Thymus (tissue), 11 donors: ENCODE data around the gene IL1RAPL1. TPM values are rescaled to one million over a fixed set of nuclear protein-coding genes. Genes with fewer than 3 reads are reported as not detected.
"Not testable (repeated sequence)": the region's sequence is repeated elsewhere in the genome, so short reads cannot be mapped to it uniquely, and the experiment has no call there.

Experiments
- DNase-seq, 9 donors: peaks; one replicate each; pipeline ENCODE4 v3.0.0-alpha.2; 2013; ENCODE audit warnings: low spot score in 9 of 9, low read depth in 6 of 9, missing footprints in 1 of 9
- H3K27ac ChIP-seq, 2 donors: one replicate each; pipeline ENCODE4 v1.5.1; 2013; ENCODE audit warnings: control low read depth in 1 of 2, low read depth in 1 of 2, low read length in 1 of 2, mild to moderate bottlenecking in 1 of 2, moderate library complexity in 1 of 2
- H3K27me3 ChIP-seq, 2 donors: one replicate each; pipeline ENCODE4 v1.5.1; 2013; ENCODE audit warnings: low read length in 1 of 2; ENCODE audit not compliant: control insufficient read depth in 2 of 2, insufficient read depth in 1 of 2
- H3K36me3 ChIP-seq, 2 donors: one replicate each; pipeline ENCODE4 v1.5.1; 2013; ENCODE audit warnings: low read length in 1 of 2, mild to moderate bottlenecking in 1 of 2, moderate library complexity in 1 of 2; ENCODE audit not compliant: control insufficient read depth in 2 of 2, insufficient read depth in 2 of 2
- H3K4me1 ChIP-seq, 2 donors: one replicate each; pipeline ENCODE4 v1.5.1; 2013; ENCODE audit warnings: low read length in 2 of 2; ENCODE audit not compliant: control insufficient read depth in 2 of 2, insufficient read depth in 2 of 2
- H3K4me3 ChIP-seq, 2 donors: one replicate each; pipeline ENCODE4 v1.5.1; 2013; ENCODE audit warnings: low read length in 2 of 2, control low read depth in 1 of 2, mild to moderate bottlenecking in 1 of 2
- H3K9me3 ChIP-seq, 2 donors: one replicate each; pipeline ENCODE4 v1.5.1; 2013; ENCODE audit warnings: low read length in 1 of 2, mild to moderate bottlenecking in 1 of 2; ENCODE audit not compliant: control insufficient read depth in 2 of 2, insufficient read depth in 1 of 2
- WGBS: extraction: QIAGEN DNeasy Blood & Tissue Kit; methylation state at CpG from one replicate; pipeline ENCODE4 v1.1.7; 2013; 5-methylcytosine and 5-hydroxymethylcytosine counted together
- polyA plus RNA-seq: library from polyadenylated mRNA; stranded (reverse); fragments of 200-250 nt; gene quantifications from one replicate; pipeline ENCODE4 v1.2.3, GENCODE V29; 2013
- total RNA-seq: library from RNA; stranded (reverse); fragments of 120-200 nt; gene quantifications from one replicate; pipeline ENCODE4 v1.2.4, GENCODE V29; 2013
- donor health status: healthy.

Gene IL1RAPL1
- total and polyA plus RNA-seq, 2 donors = 0.02 to 0.33 TPM

DNA sequence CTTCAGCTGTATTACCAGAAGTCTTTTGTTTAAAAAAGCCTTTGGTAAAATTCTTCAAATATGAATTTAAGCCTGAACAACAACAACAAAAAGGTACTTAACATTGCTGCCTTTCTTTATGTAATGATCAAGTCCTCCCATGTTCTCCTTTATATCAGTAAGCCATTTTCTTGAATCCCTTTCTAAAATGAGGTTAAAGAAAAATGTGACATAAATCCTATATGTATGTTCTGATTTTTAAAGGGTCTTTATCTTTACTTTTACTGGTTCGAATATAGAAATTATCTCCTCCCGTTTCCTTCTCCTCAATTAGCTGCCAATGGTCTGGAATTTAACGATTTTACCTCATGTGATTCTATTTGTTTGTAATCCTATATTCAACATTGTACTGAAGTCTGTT is 522.8 kb downstream of the IL1RAPL1 start:
- H3K4me3 ChIP-seq = no peak overlapping the region

DNA sequence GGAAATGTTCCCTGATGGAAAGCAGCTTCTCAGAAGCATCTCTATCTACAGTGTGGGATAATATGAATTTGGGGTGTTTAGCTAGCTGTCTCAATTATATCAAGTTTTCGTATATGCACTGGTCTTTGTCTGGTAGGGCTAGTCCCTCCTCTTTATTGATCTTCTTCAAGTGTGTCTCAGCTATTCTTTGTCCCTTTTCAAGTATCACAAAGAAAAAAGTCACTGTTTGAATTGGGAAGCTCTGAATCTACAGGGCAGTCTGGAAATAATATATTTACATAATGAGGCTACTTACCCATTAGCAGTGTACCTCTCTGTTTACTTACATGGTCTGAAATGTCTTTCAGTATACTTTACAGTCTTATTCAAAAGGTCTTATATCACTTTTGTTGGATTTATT is 526.0 kb downstream of the IL1RAPL1 start:
- H3K27me3 ChIP-seq = no peaks in the 10 kb centered on the region
- WGBS = 95% methylated on average over 1 of the region's 1 CpG
- no peak overlapping the region for H3K4me3 ChIP-seq
- no peaks in the 10 kb centered on the region for H3K9me3 ChIP-seq
- no peaks in the 10 kb centered on the region for H3K4me1 ChIP-seq
- H3K27ac ChIP-seq = no peak overlapping the region
- DNase-seq = no peak
- H3K36me3 ChIP-seq = no peaks in the 10 kb centered on the region

More for the DNA sequence above, 522.8 kb downstream of the IL1RAPL1 start:
- no peaks in the 10 kb centered on the region for H3K9me3 ChIP-seq
- H3K27ac ChIP-seq = no peak overlapping the region
- DNase-seq = no peak
- H3K4me1 ChIP-seq = no peaks in the 10 kb centered on the region
- no peaks in the 10 kb centered on the region for H3K36me3 ChIP-seq
- WGBS = 94% methylated on average over 3 of the region's 3 CpGs
- no peaks in the 10 kb centered on the region for H3K27me3 ChIP-seq

DNA sequence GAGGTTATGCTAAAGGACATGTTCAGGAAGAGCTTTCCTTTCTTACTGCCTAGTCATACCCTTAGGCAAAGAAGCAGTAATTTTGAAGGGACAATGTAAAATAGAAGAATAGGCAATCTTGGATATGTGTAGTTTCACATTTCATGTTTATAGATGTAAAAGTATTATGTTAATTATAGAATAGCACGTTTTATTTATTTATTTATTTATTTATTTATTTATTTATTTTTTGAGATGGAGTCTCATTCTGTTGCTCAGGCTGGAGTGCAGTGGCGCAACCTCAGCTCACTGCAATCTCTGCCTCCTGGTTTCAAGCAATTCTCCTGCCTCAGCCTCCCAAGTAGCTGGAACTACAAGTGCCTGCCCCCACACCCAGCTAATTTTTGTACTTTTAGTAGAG is 535.6 kb downstream of the IL1RAPL1 start:
- WGBS = 61% methylated on average over 2 of the region's 2 CpGs
- H3K9me3 ChIP-seq = not testable (repeated sequence)

DNA sequence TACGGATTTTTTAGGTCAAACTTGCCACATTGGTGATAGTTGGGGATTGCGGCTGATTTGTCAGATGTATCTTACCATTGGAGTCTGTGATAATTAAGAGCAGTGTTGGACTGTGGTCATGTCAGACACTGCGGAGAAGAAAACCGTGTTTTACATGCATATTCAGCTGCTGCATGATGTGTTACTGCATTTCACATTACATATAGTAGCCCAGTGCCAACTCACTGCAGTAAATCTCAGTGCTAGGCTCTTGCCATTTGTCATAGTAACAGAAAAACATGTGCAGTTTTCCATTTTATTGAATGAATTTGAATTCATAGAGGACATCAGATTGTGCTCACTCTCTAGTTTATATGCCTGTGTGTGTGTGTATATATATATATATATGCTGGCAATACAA is 543.7 kb downstream of the IL1RAPL1 start:
- 89% methylated on average over 4 of the region's 4 CpGs for WGBS
- no peaks in the 10 kb centered on the region for H3K9me3 ChIP-seq

More for the DNA sequence above, 535.6 kb downstream of the IL1RAPL1 start:
- not testable (repeated sequence) for H3K36me3 ChIP-seq, H3K27ac ChIP-seq, H3K4me1 ChIP-seq, H3K4me3 ChIP-seq, DNase-seq, H3K27me3 ChIP-seq

DNA sequence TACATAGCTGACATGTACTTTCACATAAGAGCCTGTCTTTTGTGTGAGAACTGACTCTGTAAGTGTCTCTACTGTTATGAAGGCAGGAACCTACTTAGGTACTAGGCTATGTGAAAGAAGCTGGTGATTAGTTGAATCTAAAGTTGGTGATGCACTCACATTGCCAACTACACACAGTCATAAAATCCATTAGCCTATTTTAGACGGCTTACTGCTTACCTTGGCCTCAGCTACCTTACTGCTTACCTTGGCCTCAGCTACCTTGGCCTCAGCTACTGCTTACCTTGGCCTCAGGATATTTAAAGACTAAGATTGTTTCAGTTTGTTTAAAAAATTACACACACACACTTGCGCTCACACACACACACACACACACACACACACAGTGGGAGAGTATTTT is 549.7 kb downstream of the IL1RAPL1 start:
- no peaks in the 10 kb centered on the region for H3K4me1 ChIP-seq
- H3K9me3 ChIP-seq = no peaks in the 10 kb centered on the region
- H3K27me3 ChIP-seq = no peaks in the 10 kb centered on the region
- WGBS = 92% methylated on average over 2 of the region's 2 CpGs
- no peak overlapping the region for H3K4me3 ChIP-seq
- no peak for DNase-seq
- no peaks in the 10 kb centered on the region for H3K36me3 ChIP-seq
- H3K27ac ChIP-seq = no peak overlapping the region

More for the DNA sequence above, 543.7 kb downstream of the IL1RAPL1 start:
- DNase-seq = no peak
- Histone ChIP-seq H3K4me1 (no peaks in the 10 kb centered on the region), H3K27me3 (no peaks in the 10 kb centered on the region), H3K4me3 (no peak overlapping the region), H3K36me3 (no peaks in the 10 kb centered on the region), H3K27ac (no peak overlapping the region)

DNA sequence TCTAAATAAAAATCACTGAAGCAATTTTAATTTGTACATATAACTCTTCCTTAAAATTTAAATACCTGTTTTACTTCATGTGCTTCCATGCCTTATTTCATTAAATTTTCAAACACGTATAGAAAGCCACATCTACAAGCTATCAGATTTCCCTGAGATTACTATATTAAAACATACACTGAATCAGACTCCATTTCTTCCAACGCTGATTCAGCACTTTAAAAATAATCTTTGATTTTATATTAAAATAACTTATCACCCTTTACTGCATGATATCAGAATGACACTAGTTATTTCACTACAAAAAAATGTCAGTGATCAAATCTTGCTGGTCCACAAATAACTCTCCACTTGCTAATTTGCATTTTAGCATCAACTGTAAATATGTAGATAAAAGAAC is 550.8 kb downstream of the IL1RAPL1 start:
- H3K36me3 ChIP-seq = no peaks in the 10 kb centered on the region
- DNase-seq = no peak
- no peak overlapping the region for H3K27ac ChIP-seq
- no peaks in the 10 kb centered on the region for H3K9me3 ChIP-seq
- 95% methylated on average over 2 of the region's 2 CpGs for WGBS
- H3K4me1 ChIP-seq = no peaks in the 10 kb centered on the region
- H3K27me3 ChIP-seq = no peaks in the 10 kb centered on the region
- H3K4me3 ChIP-seq = no peak overlapping the region

DNA sequence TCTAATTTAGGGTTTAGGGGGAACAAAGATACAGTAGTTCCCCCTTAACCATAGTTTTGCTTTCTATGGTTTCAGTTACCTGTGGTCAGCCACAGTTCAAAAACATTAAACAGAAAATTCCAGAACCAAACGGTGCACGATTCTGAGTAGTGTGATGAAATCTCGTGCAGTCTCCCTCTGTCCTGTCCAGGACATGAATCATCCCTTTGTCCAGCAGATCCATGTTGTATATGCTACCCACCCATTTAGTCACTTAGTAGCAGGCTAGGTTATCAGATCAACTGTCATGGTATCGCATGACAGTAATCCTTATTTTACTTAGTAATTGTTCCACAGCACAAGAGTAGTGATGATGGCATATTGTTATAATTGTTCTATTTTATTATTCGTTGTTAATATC is 556.1 kb downstream of the IL1RAPL1 start:
- H3K9me3 ChIP-seq = no peaks in the 10 kb centered on the region
- H3K36me3 ChIP-seq = no peaks in the 10 kb centered on the region
- H3K27ac ChIP-seq = no peak overlapping the region
- no peak for DNase-seq
- H3K27me3 ChIP-seq = no peaks in the 10 kb centered on the region
- H3K4me1 ChIP-seq = no peaks in the 10 kb centered on the region
- 93% methylated on average over 5 of the region's 5 CpGs for whole genome bisulfite sequencing
- no peak overlapping the region for H3K4me3 ChIP-seq

DNA sequence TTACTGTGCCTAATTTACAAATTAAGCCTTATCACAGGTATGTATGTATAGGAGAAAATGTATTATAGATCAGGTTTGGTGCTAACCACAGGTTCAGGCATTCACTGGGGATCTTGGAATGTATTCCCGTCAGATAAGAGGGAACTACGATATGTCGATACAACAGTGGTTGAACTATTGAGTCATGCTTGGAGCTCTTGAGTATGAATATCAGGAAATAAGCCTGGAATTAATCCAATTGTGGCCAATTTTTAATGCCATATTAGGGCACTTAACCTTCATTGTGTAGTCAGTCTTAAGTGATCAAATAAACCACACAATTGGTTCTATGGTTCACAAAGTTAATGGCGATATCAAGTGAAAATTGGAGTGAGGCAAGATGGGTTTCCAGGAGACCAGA is 556.5 kb downstream of the IL1RAPL1 start:
- H3K27ac ChIP-seq = no peak overlapping the region
- no peak overlapping the region for H3K4me3 ChIP-seq
- DNase-seq = no peak
- no peaks in the 10 kb centered on the region for H3K36me3 ChIP-seq
- H3K27me3 ChIP-seq = no peaks in the 10 kb centered on the region
- WGBS = 96% methylated on average over 4 of the region's 4 CpGs
- H3K4me1 ChIP-seq = no peaks in the 10 kb centered on the region
- no peaks in the 10 kb centered on the region for H3K9me3 ChIP-seq

DNA sequence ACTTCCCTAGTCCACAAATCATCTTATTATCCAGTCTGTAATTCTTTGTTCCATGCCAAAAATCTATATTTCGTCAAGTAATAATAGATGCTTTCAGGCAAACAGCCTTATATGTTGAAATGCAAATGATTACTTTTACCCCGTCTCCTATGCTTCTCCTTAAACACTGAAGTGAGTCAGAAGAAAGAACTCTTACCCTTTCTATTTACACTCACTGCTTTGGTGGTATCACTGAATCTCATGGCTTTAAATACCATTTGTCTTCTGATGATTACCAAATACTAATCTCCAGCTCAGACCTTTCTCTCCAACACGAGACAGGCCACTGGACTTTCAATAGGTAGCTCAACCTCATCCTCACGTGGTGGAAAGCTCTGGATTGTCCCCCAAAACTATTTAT is 558.1 kb downstream of the IL1RAPL1 start:
- no peaks in the 10 kb centered on the region for H3K36me3 ChIP-seq
- H3K27me3 ChIP-seq = no peaks in the 10 kb centered on the region
- 73% methylated on average over 4 of the region's 4 CpGs for WGBS
- no peak for DNase-seq
- H3K9me3 ChIP-seq = no peaks in the 10 kb centered on the region
- no peaks in the 10 kb centered on the region for H3K4me1 ChIP-seq
- no peak overlapping the region for H3K27ac ChIP-seq
- no peak overlapping the region for H3K4me3 ChIP-seq

DNA sequence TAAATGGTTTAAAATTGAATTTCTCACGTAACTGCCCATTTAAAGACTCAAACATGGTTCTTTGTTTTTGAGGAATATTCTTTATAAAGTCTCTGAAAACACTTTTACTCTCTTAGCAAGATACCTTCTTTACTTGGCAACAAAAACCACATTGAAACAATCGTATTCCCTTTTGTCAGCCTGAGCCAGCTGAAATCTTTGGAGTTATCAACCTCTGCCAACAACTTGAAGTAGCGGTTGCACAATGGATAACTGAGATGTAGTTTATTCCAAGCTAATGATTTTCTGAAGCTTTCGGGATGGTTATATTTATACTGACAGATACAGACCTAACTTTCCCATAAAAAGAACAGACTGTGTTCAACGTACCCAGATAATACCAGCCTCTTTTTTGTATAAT is 561.3 kb downstream of the IL1RAPL1 start:
- WGBS = 89% methylated on average over 5 of the region's 5 CpGs

More for the DNA sequence above, 561.3 kb downstream of the IL1RAPL1 start:
- no peak overlapping the region for H3K27ac ChIP-seq
- H3K4me1 ChIP-seq = no peaks in the 10 kb centered on the region
- no peaks in the 10 kb centered on the region for H3K9me3 ChIP-seq
- no peak overlapping the region for H3K4me3 ChIP-seq
- no peak for DNase-seq
- no peaks in the 10 kb centered on the region for H3K36me3 ChIP-seq
- no peaks in the 10 kb centered on the region for H3K27me3 ChIP-seq
